Activated CD4-positive, alpha-beta T cell treated with anti-CD3 and anti-CD28 coated beads, Interleukin-2, Interleukin-4, amounts not matched to agents 100 ng/mL and 50 ng/mL, durations not matched to agents 16 hours and 8 hours (primary cell): Measurements from ENCODE around the gene DLG2.

Source experiments
- DNase-seq: peaks from one replicate; pipeline ENCODE4 v3.0.0-alpha.2; 2020; ENCODE audit warnings: low spot score

The DLG2 gene

GRCh38 chr11:84260862-84261261 is 1366.3 kb downstream of the DLG2 start:
- DNase-seq: no peak

GRCh38 chr11:84256618-84257017 is 1370.5 kb downstream of the DLG2 start:
- no peak for DNase-seq

DNA sequence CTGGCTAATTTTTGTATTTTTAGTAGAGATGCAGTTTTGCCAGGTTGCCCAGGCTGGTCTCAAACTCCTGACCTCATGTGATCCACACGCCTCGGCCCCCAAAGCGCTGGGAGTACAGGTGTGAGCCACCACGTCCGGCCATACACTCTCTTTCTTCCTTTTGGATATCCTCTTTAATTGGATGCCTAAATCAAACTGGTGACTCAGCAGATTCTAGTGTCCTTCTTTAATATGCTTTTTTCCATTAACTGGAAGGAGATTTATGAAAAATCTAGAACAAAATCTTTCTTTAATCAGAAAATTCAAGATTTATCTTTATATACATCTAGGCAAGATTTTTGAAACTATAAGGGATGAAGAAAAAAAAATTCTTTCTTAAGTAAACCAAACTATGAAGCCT is 1371.7 kb downstream of the DLG2 start:
- DNase-seq: no peak

DNA sequence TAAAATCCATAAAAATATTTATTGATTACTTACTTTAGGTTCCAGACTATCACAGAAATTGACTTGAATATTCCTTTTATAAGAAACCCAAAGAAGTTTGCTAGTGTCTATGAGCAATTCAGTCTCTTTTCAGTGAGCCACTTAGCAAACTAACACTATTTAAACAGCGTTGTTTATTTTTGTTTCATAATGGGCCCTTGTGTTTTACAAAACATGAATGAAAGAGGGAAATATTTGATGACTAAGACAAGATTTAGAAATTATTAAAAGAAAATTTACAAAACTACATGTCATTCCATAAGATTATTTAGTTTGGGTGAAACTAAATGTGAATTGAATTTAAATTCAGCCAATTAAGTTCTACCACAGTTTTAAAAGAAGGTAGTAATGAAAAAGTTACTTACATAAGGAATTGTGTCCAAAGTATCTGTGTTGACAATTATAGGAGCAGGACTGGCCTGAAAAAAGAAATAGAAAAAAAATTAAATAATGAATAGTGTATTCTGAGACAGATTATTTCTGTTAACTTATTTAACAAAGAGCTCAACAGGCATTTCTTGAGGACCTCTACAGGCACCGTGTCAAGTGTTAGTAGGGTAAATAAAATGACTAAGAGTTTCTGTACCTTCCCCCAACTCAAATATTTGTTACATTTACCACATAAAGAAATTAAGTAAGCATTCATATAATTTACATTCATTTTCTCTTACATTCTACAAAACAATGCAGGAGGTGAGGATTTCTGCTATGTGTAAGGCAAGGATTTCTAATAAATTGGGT is 1376.1 kb downstream of the DLG2 start:
- no peak for DNase-seq

- no peak for DNase-seq
These were observed 1377.6 kb downstream of the DLG2 start for GRCh38 chr11:84249344-84250135.

DNA sequence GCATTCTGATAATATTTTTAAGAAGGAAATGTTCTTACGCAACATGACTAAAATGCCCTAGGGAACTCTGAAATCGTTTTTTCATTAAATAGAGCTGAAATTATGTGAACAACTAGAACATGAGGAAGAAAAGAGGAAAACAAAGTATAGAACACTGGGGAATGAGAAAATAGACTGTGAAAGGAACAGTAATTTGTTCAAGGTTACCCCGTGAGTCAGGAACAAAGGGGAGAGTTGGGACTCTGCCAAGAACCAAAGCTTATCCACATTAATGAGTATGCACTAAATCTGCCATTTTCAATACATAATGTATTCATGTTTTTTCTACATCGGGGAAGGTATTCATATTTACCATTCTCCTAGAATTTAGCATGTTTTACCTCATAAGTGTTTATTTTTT is 1379.2 kb downstream of the DLG2 start:
- DNase-seq: no peak

DNA sequence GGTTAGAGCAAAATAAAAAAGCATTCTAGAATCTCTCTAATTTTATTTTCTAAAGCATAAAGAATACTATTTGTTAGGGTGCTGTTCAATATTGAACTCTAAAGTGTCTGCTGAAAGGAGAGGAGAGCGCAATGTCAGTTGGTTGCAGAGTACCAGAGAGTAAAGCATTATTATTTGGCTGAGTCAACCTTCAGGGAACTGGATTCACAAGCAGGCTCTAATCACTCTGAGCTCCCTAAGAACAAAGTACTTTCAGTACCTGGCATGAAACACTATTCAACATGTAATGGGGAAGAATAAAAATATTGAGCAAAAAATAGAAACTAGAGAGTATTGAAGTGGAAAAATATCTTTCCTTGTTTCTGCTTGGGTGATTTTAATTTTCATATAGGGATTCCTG is 1380.0 kb downstream of the DLG2 start:
- DNase-seq: no peak

DNA sequence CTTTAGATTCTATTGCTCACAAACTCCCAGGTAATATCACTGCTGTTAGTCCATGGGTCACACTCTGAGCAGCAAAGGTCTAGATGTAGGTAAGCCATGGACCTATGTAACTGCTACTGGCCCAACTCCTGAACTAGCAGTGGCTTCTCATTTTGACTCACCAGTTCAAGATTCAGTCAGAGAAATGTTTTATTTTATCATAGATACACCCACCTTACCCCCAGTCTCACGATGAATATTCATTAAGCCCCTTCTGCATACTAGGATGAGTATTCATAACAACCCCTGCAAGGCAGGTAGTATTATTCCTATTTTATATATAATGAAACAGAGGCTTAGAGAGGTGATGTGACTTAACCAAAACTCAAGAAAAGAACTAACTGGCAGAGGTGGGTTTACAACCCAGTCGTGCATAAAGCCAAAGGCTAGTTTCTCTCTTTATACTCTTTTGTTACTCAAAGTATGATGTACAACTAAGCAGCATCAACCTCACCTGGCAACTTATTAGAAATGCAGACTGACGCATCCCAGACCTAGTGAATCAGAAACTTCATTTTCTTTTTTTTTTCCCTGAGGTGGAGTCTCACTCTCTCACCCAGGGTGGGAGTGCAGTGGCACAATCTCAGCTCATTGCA is 1383.4 kb downstream of the DLG2 start:
- DNase-seq: no peak

GRCh38 chr11:84241343-84242131 is 1385.6 kb downstream of the DLG2 start:
- no peak for DNase-seq

GRCh38 chr11:84240847-84241246 is 1386.3 kb downstream of the DLG2 start:
- no peak for DNase-seq

DNA sequence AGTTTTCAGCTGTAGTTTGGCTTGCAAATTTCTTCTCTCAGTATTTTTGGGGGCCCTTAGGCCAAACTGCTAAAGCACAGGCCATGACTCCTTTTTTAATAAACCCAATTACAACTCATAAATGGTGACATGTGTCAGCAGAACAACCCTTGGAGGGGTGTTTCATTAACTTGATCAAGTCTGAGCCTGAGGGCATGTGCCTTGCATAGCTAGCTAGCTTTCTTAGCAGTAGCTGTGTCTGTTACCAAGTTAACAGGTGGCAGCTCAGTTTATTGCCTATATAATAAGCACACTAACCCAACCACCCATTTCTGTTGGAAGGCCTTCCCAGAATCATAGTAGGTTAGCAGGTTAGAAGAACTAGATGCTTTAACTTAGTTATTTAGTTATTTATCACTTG is 1390.7 kb downstream of the DLG2 start:
- DNase-seq: no peak

DNA sequence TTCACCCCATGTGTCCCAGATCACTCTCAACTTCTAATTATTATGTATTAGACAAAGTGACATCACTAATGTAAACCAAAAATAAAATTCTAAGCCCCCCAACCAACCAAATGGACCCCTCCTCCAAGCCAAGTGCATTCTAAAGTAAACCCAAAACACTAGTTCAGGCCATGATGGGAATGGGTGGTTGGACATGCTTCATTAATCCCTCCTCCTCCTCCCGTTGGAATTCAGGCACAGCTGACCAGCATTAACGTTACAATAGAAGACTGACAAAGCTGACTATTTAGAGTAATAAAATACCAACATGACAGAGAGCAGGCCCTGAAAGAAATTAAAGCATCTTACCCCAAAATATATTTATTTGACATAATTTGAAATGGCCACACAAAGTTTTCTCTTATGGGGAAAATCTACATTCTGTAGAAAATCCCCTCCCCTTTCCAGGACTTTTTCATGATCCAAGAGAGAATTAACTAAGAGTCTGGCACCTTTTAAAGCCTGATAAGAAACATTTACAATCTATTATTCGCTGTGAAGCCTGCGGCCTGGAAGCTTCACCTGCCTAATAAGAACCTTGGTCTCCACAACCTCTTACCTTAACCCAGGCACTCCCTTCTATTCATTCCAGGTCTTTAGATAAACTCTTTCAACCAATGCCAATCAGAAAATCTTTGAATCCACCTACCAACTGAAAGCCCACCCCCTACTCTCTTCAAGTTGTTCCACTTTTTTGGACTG is 1392.5 kb downstream of the DLG2 start:
- no peak for DNase-seq

DNA sequence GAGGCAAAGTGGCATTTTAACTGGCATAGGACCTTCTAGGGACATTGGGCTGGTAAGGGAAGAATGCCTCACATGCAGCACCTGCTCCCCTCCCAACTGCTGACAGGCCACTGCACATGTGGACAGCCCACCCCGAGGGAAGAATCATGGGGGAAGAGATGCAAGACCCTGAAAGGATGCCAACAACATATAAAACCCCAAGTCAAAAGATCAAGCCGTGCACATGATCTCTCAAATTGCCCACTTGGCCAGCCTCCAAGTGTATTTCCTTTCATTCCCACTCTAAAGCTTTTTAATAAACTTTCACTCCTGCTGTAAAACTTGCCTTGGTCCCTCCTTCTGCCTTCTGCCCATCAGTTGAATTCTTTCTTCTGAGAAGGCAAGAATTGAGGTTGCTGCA is 1393.1 kb downstream of the DLG2 start:
- no peak for DNase-seq

DNA sequence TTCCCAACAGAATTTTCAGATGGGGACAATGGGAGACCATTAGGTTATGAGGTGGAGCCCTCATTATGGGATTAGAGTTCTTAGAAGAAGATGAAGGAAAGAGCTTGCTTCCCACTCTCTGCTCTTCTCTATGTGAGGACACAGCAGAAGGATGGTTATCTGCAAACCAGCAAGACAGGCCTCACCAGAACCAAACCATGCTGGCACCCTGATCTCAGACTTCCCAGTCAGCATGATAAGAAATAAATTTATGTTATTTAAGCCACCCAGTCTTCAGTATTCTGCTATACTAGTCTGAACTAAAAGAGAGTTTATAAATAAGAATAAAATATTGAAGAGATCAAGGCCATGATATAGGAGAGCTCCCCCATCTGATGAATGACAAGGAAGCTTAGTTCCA is 1394.6 kb downstream of the DLG2 start:
- DNase-seq: no peak

DNA sequence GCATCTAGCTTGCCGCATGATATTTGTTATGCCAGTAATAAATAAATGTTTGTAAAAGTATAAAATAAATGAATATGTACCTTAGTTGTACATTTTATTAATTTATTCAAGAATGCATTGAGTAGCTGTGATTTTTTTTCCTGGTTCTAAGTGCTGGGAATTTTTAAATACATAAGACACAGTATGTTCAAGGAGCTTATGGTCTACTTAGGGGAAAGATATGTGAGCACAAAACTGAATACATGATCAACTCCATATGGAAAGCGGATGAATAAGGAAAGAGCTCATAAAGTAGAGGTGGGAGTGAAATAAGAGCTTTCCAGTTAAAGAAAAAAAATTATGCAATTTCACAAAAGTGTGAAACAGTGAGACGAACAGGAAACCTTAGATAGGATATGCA is 1396.7 kb downstream of the DLG2 start:
- no peak for DNase-seq

DNA sequence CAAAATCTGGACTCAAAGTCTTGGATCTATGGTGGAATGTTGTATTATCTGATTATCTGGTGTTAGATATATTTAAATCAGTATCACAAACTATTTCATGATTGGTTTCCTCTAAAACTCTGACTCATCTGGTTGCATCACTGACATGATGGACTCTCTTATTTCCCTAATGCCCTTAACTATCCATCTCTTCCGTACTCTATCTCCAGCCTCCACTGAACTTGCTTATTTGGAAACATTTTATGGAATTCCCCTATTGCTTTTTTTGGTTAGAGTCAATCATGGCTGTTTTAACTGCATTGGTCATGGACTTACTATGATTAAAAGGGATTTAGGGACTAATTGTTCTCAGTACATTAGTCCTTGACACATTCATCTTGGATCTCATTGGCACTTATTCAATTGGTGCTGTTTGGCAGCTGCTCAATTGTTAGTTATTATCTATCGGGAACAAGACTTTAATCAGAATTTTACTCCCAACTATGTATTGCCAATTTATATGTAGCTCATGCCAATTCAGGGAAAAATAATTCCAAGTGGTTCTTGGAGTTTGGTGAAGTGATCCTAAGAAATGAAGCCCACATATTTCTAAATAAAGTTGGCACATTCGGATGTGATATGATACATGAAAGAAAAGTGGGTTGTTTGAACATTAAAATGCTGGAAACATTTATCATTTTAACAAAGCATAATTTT is 1399.0 kb downstream of the DLG2 start:
- no peak for DNase-seq

DNA sequence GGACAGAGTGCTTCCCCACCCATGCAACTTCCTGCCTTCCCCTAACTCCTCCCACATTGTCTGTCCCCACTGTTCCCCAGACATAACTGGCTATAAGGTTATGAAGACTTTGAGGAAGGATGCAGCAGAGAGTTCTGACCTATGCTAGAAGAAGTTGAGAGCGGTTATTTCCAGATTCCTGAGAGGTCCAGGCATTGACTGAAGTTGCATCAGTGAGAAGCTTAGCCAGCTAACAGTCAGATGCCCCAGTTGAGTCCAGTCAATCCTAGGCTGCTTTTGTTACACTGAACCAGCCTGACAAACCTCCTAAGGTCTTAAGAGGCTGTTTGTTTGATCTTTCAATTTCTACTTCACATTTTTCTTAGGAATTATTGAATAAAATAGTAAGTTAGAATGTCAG is 1403.1 kb downstream of the DLG2 start:
- DNase-seq: no peak

DNA sequence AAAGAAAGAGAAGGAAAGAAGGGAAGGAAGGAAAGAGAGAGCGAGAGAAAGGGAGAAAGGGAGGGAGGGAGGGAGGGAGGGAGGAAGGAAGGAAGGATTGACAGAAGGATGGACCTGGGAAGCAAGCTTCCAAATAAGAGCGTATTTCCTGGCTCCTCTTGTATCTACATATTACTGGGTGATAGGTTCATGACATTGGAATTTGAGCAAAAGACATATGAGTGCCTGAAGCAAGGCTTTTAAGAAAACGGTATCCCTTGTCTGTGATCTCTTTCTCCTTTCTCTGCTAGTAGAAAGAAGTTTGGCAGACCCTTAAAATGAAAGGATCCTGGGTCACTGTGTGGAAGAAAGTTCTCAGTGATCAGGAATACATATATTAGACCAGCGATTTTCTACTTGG is 1408.8 kb downstream of the DLG2 start:
- no peak for DNase-seq

DNA sequence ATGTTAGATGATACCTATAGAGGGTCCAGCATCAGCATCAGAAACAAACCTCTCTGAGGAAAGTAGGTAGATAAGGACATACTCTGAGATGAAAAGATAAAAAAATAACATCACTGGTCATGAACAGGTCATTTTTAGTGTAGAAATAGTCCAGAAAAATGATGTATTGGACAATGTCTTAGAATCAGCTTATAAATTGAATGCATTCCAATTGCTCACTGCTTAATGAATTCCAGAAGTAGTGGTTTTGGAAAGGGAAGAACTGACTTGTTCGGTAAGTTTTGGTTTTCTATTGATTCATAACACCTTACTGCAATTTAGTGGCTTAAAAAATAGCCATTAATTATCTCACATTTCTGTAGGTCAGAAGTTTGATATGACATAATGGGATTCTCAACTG is 1411.5 kb downstream of the DLG2 start:
- no peak for DNase-seq

DNA sequence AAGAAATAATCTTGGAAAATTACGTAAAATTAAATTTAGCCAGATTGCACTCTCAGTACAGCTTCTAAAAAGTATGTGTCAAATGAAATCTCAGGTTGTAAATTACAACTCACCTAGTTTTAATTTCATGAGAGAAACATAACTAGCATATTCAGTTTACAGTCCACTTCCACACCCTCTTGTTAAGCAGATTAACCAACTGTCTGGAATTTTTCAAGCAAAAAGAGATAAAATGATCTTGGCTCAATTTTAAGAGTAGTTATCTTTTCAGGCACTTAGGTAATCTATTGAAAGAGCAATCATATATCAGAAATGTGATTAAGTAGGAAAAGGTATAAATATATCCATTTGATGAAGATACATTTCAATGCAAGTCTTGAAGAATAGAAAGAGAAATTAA is 1412.6 kb downstream of the DLG2 start:
- DNase-seq: no peak
